Pancreas (tissue), 10 donors: Measurements from ENCODE around the gene RAMAC. TPM values are rescaled to one million over a fixed set of nuclear protein-coding genes. Genes with fewer than 3 reads are reported as not detected.
A peak's percentile ranks its signal among the peaks of the same experiment; 100 is the strongest.

ENCODE experiments used
- ATAC-seq, 4 donors: fragments of 200-7000 bp; cut with Tn5 transposase; one replicate each; pipeline versions ENCODE4 v1.8.0 to v1.9.1; 2020; ENCODE audit warnings: mild to moderate bottlenecking in 4 of 4, moderate library complexity in 4 of 4
- DNase-seq, 6 donors: peaks; one replicate each; pipeline ENCODE4 v3.0.0-alpha.2; 2020
- FAIRE-seq: peaks from 2 replicates; lab custom pipeline; 2012; peaks lifted over from hg19 to GRCh38; lab: Jason Lieb, UNC
- H3K27ac ChIP-seq, 4 donors: fragments of 200-600 bp; sonication (generic); 1 replicate in 3 of 4; 2 replicates in 1 of 4; pipeline versions ENCODE4 v1.5.0 to v1.8.0; 2020
- H3K27me3 ChIP-seq, 4 donors: fragments of 200-600 bp; one replicate each; pipeline ENCODE4 v1.8.0; 2021
- H3K36me3 ChIP-seq, 3 donors: fragments of 200-600 bp; sonication (generic) in 1 of 3; one replicate each; pipeline versions ENCODE4 v1.5.0 to v1.8.0; 2020 to 2021
- H3K4me1 ChIP-seq, 3 donors: fragments of 200-600 bp; one replicate each; pipeline ENCODE4 v1.8.0; 2021
- H3K4me3 ChIP-seq, 4 donors: fragments of 200-600 bp; sonication (generic) in 2 of 4; one replicate each; pipeline versions ENCODE4 v1.5.0 to v1.8.0; 2020 to 2021
- H3K9me3 ChIP-seq, 4 donors: fragments of 200-600 bp; one replicate each; pipeline ENCODE4 v1.8.0; 2021
- CTCF ChIP-seq, 4 donors: fragments of 200-600 bp; sonication (generic) in 3 of 4; IDR thresholded peaks; one replicate each; pipeline versions ENCODE4 v1.5.0 to v1.8.0; 2021; ENCODE audit warnings: antibody characterized with exemption in 4 of 4
- WGBS, 2 donors: extraction: QIAGEN DNeasy Blood & Tissue Kit; methylation state at CpG; one replicate each; pipeline ENCODE4 v1.1.7; 2013; 5-methylcytosine and 5-hydroxymethylcytosine counted together
- intact Hi-C, 3 donors: fragments of 100-400 bp; cut with DNase I; formaldehyde crosslinking; loops; one replicate each; pipeline versions ENCODE4 v1.11.1 to v1.14.2; 2022
- polyA plus RNA-seq, 2 donors: library from polyadenylated mRNA; stranded (reverse); fragments of 200-250 nt; gene quantifications; one replicate each; pipeline ENCODE4 v1.2.3, GENCODE V29; 2013
- total RNA-seq, 6 donors: library from RNA; stranded (reverse); fragmentation: NEBNext Ultra II Directional in 4 of 6; extraction: Animal tissue kit (Norgen Biotek cat#: 25700) in 4 of 6; gene quantifications; one replicate each; pipeline versions ENCODE4 v1.2.1 to v1.2.4, GENCODE V29; 2021 to 2023
- donor health status: healthy with polysubstance abuse.
- donor health status: DM: no; HTN: no; CAD: no; lungs with moderate emphysema.
- donor health status: DM: no; HTN: no; CAD: no.
- donor health status: control.
- donor health status: control.
- donor health status: Bipolar disorder and iron deficiency.
- donor health status: DM: yes; HTN: yes; CAD: no.
- donor health status: DM: no; HTN: no; CAD: no.
- donor health status: DM: no; HTN: no; CAD: no.
- donor health status: DM: yes; HTN: yes; CAD: no.

The RAMAC gene
- total and polyA plus RNA-seq, 8 donors = 7.0 to 15.5 (median 9.8) TPM

- no peaks in the 10 kb centered on the region for H3K9me3 ChIP-seq
- ATAC-seq (peak; percentile 68 to 88 (median 80)), DNase-seq (peak; percentile 49 to 78 (median 68)), FAIRE-seq (no peak)
- H3K4me3 ChIP-seq = peak overlapping the region; percentile 87 to 99 (median 94)
- H3K36me3 ChIP-seq = peaks cover 0 to 20% (median 0%) of the 10 kb centered on the region in 3 donors
- peak; percentile 34 to 54 (median 52) for TF ChIP-seq CTCF (IDR thresholded peaks at IDR 0.05)
- H3K27me3 ChIP-seq = no peaks in the 10 kb centered on the region
- peak overlapping the region; percentile 66 to 77 (median 74) for H3K27ac ChIP-seq
- 6% methylated on average over 15 of the region's 15 CpGs for WGBS, 2 donors
- intact Hi-C loops = no loop called here
- peaks cover 10 to 23% (median 19%) of the 10 kb centered on the region in 3 donors for H3K4me1 ChIP-seq
Measured at GRCh38 chr15:83010709-83011270, 24.8 kb downstream of the RAMAC start.

GRCh38 chr15:83011271-83012075 lies 25.5 kb downstream of the RAMAC start, which contains the start of gene C15orf40:
Gene C15orf40 (minus strand): TSS chr15:83011639. CDS start chr15:83011607, 32 bp downstream.
- FAIRE-seq = no peak
- TF ChIP-seq CTCF (IDR thresholded peaks at IDR 0.05) = peak; percentile 43 to 55 (median 46)
- Histone ChIP-seq H3K4me3 (peak within 1 kb of the TSS; percentile 87 to 99 (median 94)), H3K36me3 (peaks cover 0 to 15% (median 0%) of the 10 kb centered on the region in 3 donors), H3K9me3 (no peaks in the 10 kb centered on the region), H3K27me3 (no peaks in the 10 kb centered on the region), H3K27ac (peak within 1 kb of the TSS; percentile 66 to 77 (median 74)), H3K4me1 (peaks cover 10 to 23% (median 19%) of the 10 kb centered on the region in 3 donors)
- DNase-seq = peak; percentile 87 to 97 (median 92)
- WGBS, 2 donors = 1% methylated on average over 63 to 64 of the region's 64 CpGs
- peak; percentile 97 to 99 (median 98) for ATAC-seq
- intact Hi-C loops = no loop called here

- TF ChIP-seq CTCF (IDR thresholded peaks at IDR 0.05) = no peak
- intact Hi-C loops = no loop called here
- Histone ChIP-seq H3K27me3 (no peaks in the 10 kb centered on the region), H3K27ac (peak overlapping the region; percentile 66 to 77 (median 74)), H3K9me3 (no peaks in the 10 kb centered on the region), H3K4me3 (peak overlapping the region; percentile 87 to 99 (median 94)), H3K36me3 (peaks cover 0 to 20% (median 0%) of the 10 kb centered on the region in 3 donors), H3K4me1 (peaks cover 10 to 23% (median 19%) of the 10 kb centered on the region in 3 donors)
- 55 to 62% methylated on average over 9 of the region's 9 CpGs for WGBS, 2 donors
- DNase-seq (no peak), ATAC-seq (no peak), FAIRE-seq (no peak)
Measured at GRCh38 chr15:83012076-83012426, 26.0 kb downstream of the RAMAC start.

GRCh38 chr15:83012636-83013035 lies 26.6 kb downstream of the RAMAC start:
- no peak overlapping the region for H3K27ac ChIP-seq
- no peaks in the 10 kb centered on the region for H3K9me3 ChIP-seq
- no peak for DNase-seq
- H3K4me1 ChIP-seq = peaks cover 10 to 23% (median 19%) of the 10 kb centered on the region in 3 donors
- no peaks in the 10 kb centered on the region for H3K27me3 ChIP-seq
- FAIRE-seq = no peak
- WGBS, 2 donors = 96 to 97% methylated on average over 6 of the region's 6 CpGs
- no peak for TF ChIP-seq CTCF (IDR thresholded peaks at IDR 0.05)
- H3K4me3 ChIP-seq = peak overlapping the region in 1 of 4 donors; percentile 99
- ATAC-seq = no peak
- intact Hi-C loops = no loop called here
- H3K36me3 ChIP-seq = peaks cover 0 to 23% (median 0%) of the 10 kb centered on the region in 3 donors
